Stimulated activated CD4-positive, alpha-beta T cell treated with anti-CD3 and anti-CD28 coated beads, TNF-alpha, amount 100 ng/mL, for 4 hours (primary cell): Measurements from ENCODE around the gene TCF3.

Experiments
- DNase-seq, 3 experiments: peaks; one replicate each; pipeline ENCODE4 v3.0.0-alpha.2; 2020; ENCODE audit warnings: low read depth in 3 of 3

Gene TCF3

DNA sequence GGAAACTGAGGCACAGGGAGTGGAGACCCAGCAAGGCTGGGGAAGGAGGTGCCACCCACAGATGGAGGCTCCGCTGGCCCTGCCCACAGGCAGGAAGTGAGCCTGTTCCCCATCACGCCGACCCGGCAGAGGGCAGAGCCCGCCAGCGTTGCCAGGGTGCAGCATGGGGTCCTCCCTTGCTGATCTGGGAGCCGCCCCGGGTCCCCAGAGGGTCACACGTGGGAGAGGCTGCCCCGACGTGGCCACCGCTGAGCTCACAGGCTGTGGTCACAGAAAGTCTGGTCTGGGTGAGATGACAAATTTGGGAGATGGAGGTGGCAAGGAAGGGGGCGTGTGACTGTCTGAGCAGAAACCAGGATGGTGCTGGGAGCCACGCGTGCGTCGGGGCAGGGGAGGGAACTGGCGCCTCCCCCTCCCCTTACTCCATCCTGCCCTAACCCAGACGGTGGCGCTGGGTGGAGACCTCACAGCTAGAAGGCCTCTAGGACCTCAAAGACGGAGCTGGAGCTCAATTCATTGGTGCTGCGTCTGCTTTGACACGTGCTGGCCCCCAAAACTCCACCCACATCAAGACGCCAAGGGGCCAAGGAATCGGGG, 92.0 kb downstream of the TCF3 start:
- DNase-seq: no peak
